ENCODE measurements around the gene ZNF627.
"Not testable (repeated sequence)": the region's sequence is repeated elsewhere in the genome, so short reads cannot be mapped to it uniquely, and the experiment has no call there.

Gene ZNF627

GRCh38 chr19:11597202-11598102, at the start of gene ZNF627:
TSS of gene ZNF627 (plus strand) at chr19:11597483. CDS start at chr19:11597628, 145 bp downstream.
- peak; percentile 98 for DNase-seq

- DNase-seq = no peak
Measured at GRCh38 chr19:11547929-11548700, 49.2 kb upstream of the ZNF627 start.

GRCh38 chr19:11549386-11549953, 47.8 kb upstream of the ZNF627 start:
- no peak for DNase-seq

- no peak for DNase-seq
Measured at GRCh38 chr19:11550265-11550664, 47.0 kb upstream of the ZNF627 start.

- DNase-seq = no peak
Measured at GRCh38 chr19:11551603-11552235, 45.6 kb upstream of the ZNF627 start.

GRCh38 chr19:11552666-11553372, 44.5 kb upstream of the ZNF627 start:
- DNase-seq = no peak

GRCh38 chr19:11554160-11554559, 43.1 kb upstream of the ZNF627 start:
- no peak for DNase-seq

- DNase-seq = no peak
Measured at GRCh38 chr19:11555246-11555645, 42.0 kb upstream of the ZNF627 start.

- no peak for DNase-seq
Measured at GRCh38 chr19:11556634-11557420, 40.5 kb upstream of the ZNF627 start.

DNA sequence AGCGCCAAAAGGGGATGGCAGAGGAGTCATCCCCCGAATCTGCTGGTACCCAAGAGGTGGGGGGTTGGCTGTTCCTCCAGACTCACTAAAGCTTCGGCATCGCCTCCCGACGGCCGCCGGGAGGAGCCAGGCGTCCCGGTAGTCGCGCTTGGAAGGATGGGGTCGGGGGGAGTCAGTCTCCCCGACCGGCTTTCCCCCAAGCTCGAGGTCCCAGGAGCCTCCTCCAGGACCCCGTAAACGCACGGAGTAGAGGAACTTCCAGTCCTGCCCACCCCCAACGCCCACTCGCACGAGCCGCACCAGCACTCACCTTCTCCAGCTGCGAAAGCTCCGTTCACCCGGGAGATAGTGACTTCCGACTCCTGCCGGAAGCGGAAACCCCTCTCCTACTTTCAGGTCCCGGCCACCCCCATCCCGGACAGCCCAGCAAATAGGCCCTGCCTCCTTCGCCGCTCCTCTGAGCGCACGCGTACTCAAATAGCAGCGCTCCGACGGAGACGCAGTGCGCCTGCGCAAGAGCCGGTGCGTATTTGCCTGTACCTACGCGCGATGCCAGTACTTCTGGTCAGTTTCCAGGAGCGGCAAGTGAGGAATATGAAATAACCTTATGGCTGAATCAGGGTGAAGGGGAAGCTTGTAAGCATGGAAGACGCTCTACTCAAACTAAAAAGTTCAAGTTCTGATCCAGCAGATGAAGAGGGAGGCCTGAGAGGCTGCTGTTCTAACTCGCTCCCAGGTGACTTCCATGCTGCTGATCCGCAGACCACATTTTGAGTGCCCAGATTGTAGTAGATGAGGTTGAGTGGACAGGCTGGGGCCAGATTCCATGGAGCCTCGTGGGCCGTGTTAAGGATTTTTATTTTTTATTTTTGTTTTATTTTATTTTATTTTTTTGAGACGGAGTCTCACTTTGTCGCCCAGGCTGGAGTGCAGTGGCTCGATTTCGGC, 38.1 kb upstream of the ZNF627 start, which contains the start of gene ELOF1:
ELOF1 (minus strand) TSS at position 350 of the 948 bp plus-strand sequence. CDS start 4,883 bp downstream, outside the sequence.
- DNase-seq = peak; percentile 96

DNA sequence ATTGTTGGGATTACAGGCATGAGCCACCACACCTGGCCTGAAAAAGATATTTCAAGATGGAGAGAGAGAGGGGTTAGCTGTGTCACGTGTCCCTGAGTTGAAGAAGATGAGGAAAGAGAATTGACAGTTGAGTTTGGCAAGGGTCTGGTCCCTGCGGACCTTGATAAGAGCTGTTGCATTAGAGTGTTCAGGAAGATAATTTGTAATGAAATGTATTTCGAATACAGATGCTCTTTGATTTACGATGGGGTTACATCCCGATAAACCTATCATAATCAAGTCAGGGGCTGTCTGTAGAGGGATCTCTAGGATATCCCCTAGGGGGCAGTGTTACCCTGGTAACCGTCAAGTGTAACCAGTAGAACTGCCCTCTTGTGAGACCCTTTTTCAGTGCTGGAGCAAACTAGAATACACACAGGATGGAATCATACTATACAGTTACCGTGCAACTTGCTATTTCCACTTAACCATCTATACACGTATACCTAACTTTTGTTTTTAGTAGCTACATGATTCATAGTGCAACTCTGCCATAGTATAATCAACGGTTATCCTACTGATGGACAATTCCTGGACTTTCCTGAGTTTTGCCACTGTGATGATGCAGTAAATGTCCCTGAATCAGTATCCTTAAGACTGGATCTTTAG, 36.8 kb upstream of the ZNF627 start:
- DNase-seq = peak; percentile 72

DNA sequence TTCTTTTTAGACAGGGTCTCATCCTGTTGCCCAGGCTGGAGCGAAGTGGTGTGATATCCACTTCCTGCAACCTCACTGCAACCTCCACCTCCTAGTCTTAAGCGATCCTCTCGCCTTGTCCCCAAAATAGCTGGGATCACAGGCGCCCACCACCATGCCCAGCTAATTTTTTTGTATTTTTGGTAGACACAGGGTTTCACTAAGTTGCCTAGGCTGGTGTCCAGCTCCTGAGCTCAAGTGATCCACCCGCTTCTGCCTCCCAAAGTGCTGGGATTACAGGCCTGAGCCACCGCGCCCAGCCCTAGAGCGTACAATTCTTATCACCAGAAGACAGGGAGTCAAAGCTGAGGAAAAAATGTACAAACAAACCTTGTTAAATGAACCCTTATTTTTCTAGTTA, 33.8 kb upstream of the ZNF627 start:
- no peak for DNase-seq

GRCh38 chr19:11564082-11564807, 33.0 kb upstream of the ZNF627 start:
- DNase-seq = not testable (repeated sequence)

GRCh38 chr19:11565649-11565980, 31.7 kb upstream of the ZNF627 start:
- not testable (repeated sequence) for DNase-seq

GRCh38 chr19:11566164-11566563, 31.1 kb upstream of the ZNF627 start:
- no peak for DNase-seq

GRCh38 chr19:11570039-11570462, 27.2 kb upstream of the ZNF627 start:
- DNase-seq = no peak

- not testable (repeated sequence) for DNase-seq
Measured at GRCh38 chr19:11573354-11573753, 23.9 kb upstream of the ZNF627 start.

- not testable (repeated sequence) for DNase-seq
Measured at GRCh38 chr19:11573763-11574162, 23.5 kb upstream of the ZNF627 start.

DNA sequence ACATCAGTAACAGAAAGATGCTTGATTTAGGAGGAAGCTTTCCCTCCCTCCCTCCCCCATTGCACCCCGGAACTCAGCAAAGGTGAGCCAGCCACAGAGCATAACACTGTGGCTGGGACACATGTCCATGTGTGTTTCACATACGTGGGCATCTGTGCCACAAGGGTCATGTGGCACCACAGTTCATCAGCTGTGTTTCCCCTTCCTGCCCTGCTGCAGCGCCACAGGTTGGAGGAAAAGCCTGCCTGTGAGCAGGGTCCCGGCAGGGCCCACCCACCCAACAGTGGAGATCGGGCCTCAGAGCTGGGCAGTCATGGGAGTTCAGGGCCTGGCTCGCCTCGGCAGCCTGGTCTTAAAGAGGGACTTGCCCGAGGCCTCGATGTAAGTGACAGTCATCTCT, 22.6 kb upstream of the ZNF627 start:
- no peak for DNase-seq
